Smooth muscle cell (in vitro differentiated cells): Measurements from ENCODE around the gene ANKRD49. TPM values are rescaled to one million over a fixed set of nuclear protein-coding genes. Genes with fewer than 3 reads are reported as not detected.

Experiments used
- DNase-seq: peaks from one replicate; lab custom pipeline; 2025; ENCODE audit not compliant: unreplicated experiment; lab: John Stamatoyannopoulos, UW
- H2AFZ ChIP-seq: fragments of 200-600 bp; sonication (generic); 2 replicates; pipeline ENCODE4 v1.6.0; 2016; ENCODE audit warnings: antibody characterized with exemption, low read depth, mild to moderate bottlenecking
- H3F3A ChIP-seq: fragments of 200-600 bp; sonication (generic); 2 replicates; pipeline ENCODE4 v1.6.0; 2017; ENCODE audit warnings: antibody characterized with exemption, low read depth
- H3K27ac ChIP-seq: fragments of 200-600 bp; sonication (generic); 2 replicates; pipeline ENCODE4 v1.5.1; 2016; ENCODE audit warnings: low read depth, mild to moderate bottlenecking
- H3K27me3 ChIP-seq: fragments of 200-600 bp; sonication (generic); 2 replicates; pipeline ENCODE4 v1.6.1; 2016; ENCODE audit warnings: low read depth, mild to moderate bottlenecking
- H3K36me3 ChIP-seq: fragments of 200-600 bp; sonication (generic); 2 replicates; pipeline ENCODE4 v1.5.1; 2016; ENCODE audit warnings: low read depth
- H3K4me1 ChIP-seq: fragments of 200-600 bp; sonication (generic); 2 replicates; pipeline ENCODE4 v1.5.1; 2016; ENCODE audit warnings: low read depth
- H3K4me2 ChIP-seq: fragments of 200-600 bp; sonication (generic); 2 replicates; pipeline ENCODE4 v1.6.0; 2016; ENCODE audit warnings: mild to moderate bottlenecking
- H3K4me3 ChIP-seq: fragments of 200-600 bp; sonication (generic); 2 replicates; pipeline ENCODE4 v1.5.1; 2016; ENCODE audit warnings: mild to moderate bottlenecking
- H3K79me2 ChIP-seq: fragments of 200-600 bp; sonication (generic); 2 replicates; pipeline ENCODE4 v1.6.0; 2016; ENCODE audit warnings: low read depth, mild to moderate bottlenecking
- H3K9ac ChIP-seq: fragments of 200-600 bp; sonication (generic); 2 replicates; pipeline ENCODE4 v1.6.0; 2016; ENCODE audit warnings: low read depth
- H3K9me3 ChIP-seq: fragments of 200-600 bp; sonication (generic); replicated peaks from 2 replicates; pipeline ENCODE4 v1.5.1; 2016; ENCODE audit warnings: low read depth
- H4K20me1 ChIP-seq: fragments of 200-600 bp; sonication (generic); 2 replicates; pipeline ENCODE4 v1.6.0; 2016; ENCODE audit warnings: low read depth
- WGBS: methylation state at CpG from one replicate; pipeline ENCODE4 v1.1.7; 2016; ENCODE audit warnings: low lambda C conversion rate; 5-methylcytosine and 5-hydroxymethylcytosine counted together
- polyA plus RNA-seq: library from polyadenylated mRNA; unstranded; fragments of >200 nt; fragmentation: Nextera tagmentation; extraction: Ambion mirVana; gene quantifications from 2 replicates; pipeline ENCODE4 v1.2.1, GENCODE V29; 2016
- total RNA-seq: library from RNA; depleted of rRNA; stranded (reverse); fragments of >200 nt; gene quantifications from 2 replicates; pipeline ENCODE4 v1.2.3, GENCODE V29; 2014
- TF ChIP-seq, protein P1 (sequence below): fragments of 200-600 bp; sonication (generic); IDR thresholded peaks from 2 replicates; pipeline ENCODE4 v1.5.1; 2017; ENCODE audit warnings: borderline replicate concordance, mild to moderate bottlenecking, antibody characterized with exemption; ENCODE audit not compliant: insufficient read depth, poor library complexity, severe bottlenecking

Gene ANKRD49
- total and polyA plus RNA-seq, 2 experiments from 2014 or later = 13.6 to 20.3 TPM

DNA sequence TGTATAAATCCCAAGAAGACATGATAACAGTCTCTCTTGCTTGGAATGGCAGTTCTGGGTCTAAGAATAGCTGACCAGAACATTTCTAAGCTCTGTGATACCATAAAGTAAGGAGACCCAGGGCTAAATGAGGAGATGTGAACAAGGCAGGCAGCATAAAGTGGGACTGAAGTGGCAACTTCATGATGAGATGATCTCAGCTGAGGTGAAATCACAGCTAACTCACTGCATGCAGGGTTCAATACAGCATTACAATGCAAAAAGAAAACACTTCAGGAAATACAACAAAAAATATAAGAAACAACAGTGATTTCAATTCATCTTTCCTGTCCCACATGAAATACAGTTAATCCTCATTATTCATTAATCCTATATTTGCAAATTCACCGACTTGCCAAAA is 44.8 kb upstream of the ANKRD49 start:
- Histone ChIP-seq H2AFZ (no peak overlapping the region), H3K27ac (no peak overlapping the region), H3F3A (no peaks in the 10 kb centered on the region), H3K9ac (no peak overlapping the region), H3K27me3 (no peaks in the 10 kb centered on the region), H3K4me2 (no peak overlapping the region), H3K4me1 (no peaks in the 10 kb centered on the region), H3K79me2 (no peaks in the 10 kb centered on the region), H3K36me3 (no peaks in the 10 kb centered on the region), H3K4me3 (no peak overlapping the region), H4K20me1 (no peaks in the 10 kb centered on the region), H3K9me3 (no peaks in the 10 kb centered on the region)
- 97% methylated on average over 1 of the region's 1 CpG for WGBS
- no peak for DNase-seq
- TF ChIP-seq, protein P1, sequence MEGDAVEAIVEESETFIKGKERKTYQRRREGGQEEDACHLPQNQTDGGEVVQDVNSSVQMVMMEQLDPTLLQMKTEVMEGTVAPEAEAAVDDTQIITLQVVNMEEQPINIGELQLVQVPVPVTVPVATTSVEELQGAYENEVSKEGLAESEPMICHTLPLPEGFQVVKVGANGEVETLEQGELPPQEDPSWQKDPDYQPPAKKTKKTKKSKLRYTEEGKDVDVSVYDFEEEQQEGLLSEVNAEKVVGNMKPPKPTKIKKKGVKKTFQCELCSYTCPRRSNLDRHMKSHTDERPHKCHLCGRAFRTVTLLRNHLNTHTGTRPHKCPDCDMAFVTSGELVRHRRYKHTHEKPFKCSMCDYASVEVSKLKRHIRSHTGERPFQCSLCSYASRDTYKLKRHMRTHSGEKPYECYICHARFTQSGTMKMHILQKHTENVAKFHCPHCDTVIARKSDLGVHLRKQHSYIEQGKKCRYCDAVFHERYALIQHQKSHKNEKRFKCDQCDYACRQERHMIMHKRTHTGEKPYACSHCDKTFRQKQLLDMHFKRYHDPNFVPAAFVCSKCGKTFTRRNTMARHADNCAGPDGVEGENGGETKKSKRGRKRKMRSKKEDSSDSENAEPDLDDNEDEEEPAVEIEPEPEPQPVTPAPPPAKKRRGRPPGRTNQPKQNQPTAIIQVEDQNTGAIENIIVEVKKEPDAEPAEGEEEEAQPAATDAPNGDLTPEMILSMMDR = no peak

GRCh38 chr11:94449437-94449836 is 44.3 kb upstream of the ANKRD49 start:
- WGBS = 95% methylated on average over 2 of the region's 2 CpGs
- Histone ChIP-seq H3K27me3 (no peaks in the 10 kb centered on the region), H3K9me3 (no peaks in the 10 kb centered on the region), H3K36me3 (no peaks in the 10 kb centered on the region), H3K27ac (no peak overlapping the region), H4K20me1 (no peaks in the 10 kb centered on the region), H3K4me3 (no peak overlapping the region), H3K4me2 (no peak overlapping the region), H2AFZ (no peak overlapping the region), H3K9ac (no peak overlapping the region), H3F3A (no peaks in the 10 kb centered on the region), H3K4me1 (no peaks in the 10 kb centered on the region), H3K79me2 (no peaks in the 10 kb centered on the region)
- DNase-seq = no peak
- TF ChIP-seq, protein P1 = no peak

GRCh38 chr11:94450048-94450447 is 43.7 kb upstream of the ANKRD49 start:
- Histone ChIP-seq H3K4me2 (no peak overlapping the region), H3K4me1 (no peaks in the 10 kb centered on the region), H2AFZ (no peak overlapping the region), H3K4me3 (no peak overlapping the region), H3K27ac (no peak overlapping the region), H3K36me3 (no peaks in the 10 kb centered on the region), H3K9ac (no peak overlapping the region), H3K79me2 (no peaks in the 10 kb centered on the region), H4K20me1 (no peaks in the 10 kb centered on the region), H3K27me3 (no peaks in the 10 kb centered on the region), H3K9me3 (no peaks in the 10 kb centered on the region), H3F3A (no peaks in the 10 kb centered on the region)
- TF ChIP-seq, protein P1 = no peak
- no peak for DNase-seq
- WGBS = 90% methylated on average over 3 of the region's 3 CpGs

DNA sequence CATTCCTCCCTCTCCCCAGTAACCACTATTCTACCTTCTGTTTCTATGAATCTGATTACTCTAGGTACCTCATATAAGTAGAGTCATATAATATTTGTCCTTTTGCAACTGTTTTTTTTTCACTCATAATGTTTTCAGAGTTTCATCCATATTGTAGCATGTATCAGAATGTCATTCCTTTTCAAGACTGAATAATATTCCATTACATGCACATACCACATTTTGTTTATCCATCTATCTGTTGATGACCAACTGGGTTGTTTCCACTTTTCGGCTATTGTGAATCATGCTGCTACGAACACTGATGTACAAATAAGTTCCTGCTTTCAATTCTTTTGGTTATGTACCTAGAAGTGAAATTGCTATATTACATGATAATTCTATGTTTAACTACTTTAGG is 40.8 kb upstream of the ANKRD49 start:
- Histone ChIP-seq H3F3A (no peaks in the 10 kb centered on the region), H3K27me3 (no peaks in the 10 kb centered on the region)
- WGBS = 96% methylated on average over 2 of the region's 2 CpGs

More for the DNA sequence above, 40.8 kb upstream of the ANKRD49 start:
- Histone ChIP-seq H3K27ac (no peak overlapping the region), H4K20me1 (no peaks in the 10 kb centered on the region), H3K9me3 (no peaks in the 10 kb centered on the region), H3K79me2 (no peaks in the 10 kb centered on the region), H3K4me1 (no peaks in the 10 kb centered on the region), H3K9ac (no peak overlapping the region), H3K4me2 (no peak overlapping the region), H3K36me3 (no peaks in the 10 kb centered on the region), H3K4me3 (no peak overlapping the region), H2AFZ (no peak overlapping the region)
- TF ChIP-seq, protein P1 = no peak
- no peak for DNase-seq
